Common myeloid progenitor, CD34-positive (primary cell): Measurements from ENCODE around the gene ACOT7.
"Not testable (repeated sequence)": the region's sequence is repeated elsewhere in the genome, so short reads cannot be mapped to it uniquely, and the experiment has no call there.

Experiments
- CTCF ChIA-PET: fragments of 350-600 bp; sonication (Branson Sonifier 250); formaldehyde crosslinking; loops from one replicate; lab custom pipeline; 2021; ENCODE audit warnings: antibody characterized with exemption; lab: Charles Lee
- POLR2A ChIA-PET: fragments of 350-600 bp; sonication (Branson Sonifier 250); formaldehyde crosslinking; loops from one replicate; lab custom pipeline; 2021; ENCODE audit warnings: antibody characterized with exemption; lab: Charles Lee
- DNase-seq, 3 donors: peaks; one replicate each; pipeline versions ENCODE4 v3.0.0 to v3.0.0-alpha.2; 2013
- H3K27ac ChIP-seq, 2 experiments: 1 replicate in 1 of 2; 2 replicates in 1 of 2; pipeline ENCODE4 v1.7.0; 2013; ENCODE audit warnings: inconsistent platforms in 2 of 2, low read length in 2 of 2, mild to moderate bottlenecking in 2 of 2, low read depth in 1 of 2, moderate library complexity in 1 of 2; ENCODE audit not compliant: severe bottlenecking in 2 of 2, insufficient read depth in 1 of 2, poor library complexity in 1 of 2
- H3K27me3 ChIP-seq, 5 experiments: replicated peaks in 2 of 5; 1 replicate in 3 of 5; 2 replicates in 2 of 5; pipeline versions ENCODE4 v1.6.1 to v1.7.0; 2013; ENCODE audit warnings: low read length in 4 of 5, mild to moderate bottlenecking in 2 of 5, moderate library complexity in 2 of 5, inconsistent platforms in 1 of 5; ENCODE audit not compliant: insufficient read depth in 5 of 5, control insufficient read depth in 4 of 5
- H3K36me3 ChIP-seq, 4 experiments: 1 replicate in 2 of 4; 2 replicates in 2 of 4; pipeline versions ENCODE4 v1.6.1 to v1.7.0; 2013; ENCODE audit warnings: low read length in 3 of 4, control low read depth in 1 of 4, mild to moderate bottlenecking in 1 of 4; ENCODE audit not compliant: control insufficient read depth in 4 of 4, insufficient read depth in 4 of 4
- H3K4me1 ChIP-seq, 4 experiments: 1 replicate in 3 of 4; 2 replicates in 1 of 4; pipeline versions ENCODE4 v1.6.1 to v1.7.1; 2013; ENCODE audit warnings: low read length in 3 of 4, mild to moderate bottlenecking in 3 of 4, control low read depth in 1 of 4, inconsistent platforms in 1 of 4, moderate library complexity in 1 of 4; ENCODE audit not compliant: control insufficient read depth in 4 of 4, insufficient read depth in 4 of 4; ENCODE audit errors: control extremely low read depth in 1 of 4
- H3K4me3 ChIP-seq, 7 experiments: 1 replicate in 4 of 7; 2 replicates in 3 of 7; pipeline versions ENCODE4 v1.5.1 to v1.7.0; 2013; ENCODE audit warnings: mild to moderate bottlenecking in 7 of 7, low read length in 6 of 7, moderate library complexity in 6 of 7, inconsistent platforms in 2 of 7, low read depth in 2 of 7, control low read depth in 1 of 7; ENCODE audit not compliant: insufficient read depth in 4 of 7, control insufficient read depth in 1 of 7; ENCODE audit errors: extremely low read depth in 1 of 7
- H3K9me3 ChIP-seq, 5 experiments: 1 replicate in 4 of 5; 2 replicates in 1 of 5; pipeline versions ENCODE4 v1.6.1 to v1.7.1; 2013; ENCODE audit warnings: low read length in 4 of 5, mild to moderate bottlenecking in 2 of 5, inconsistent platforms in 1 of 5, low read depth in 1 of 5, moderate library complexity in 1 of 5; ENCODE audit not compliant: control insufficient read depth in 4 of 5, insufficient read depth in 2 of 5; ENCODE audit errors: control extremely low read depth in 1 of 5
- WGBS: methylation state at CpG from one replicate; pipeline ENCODE4 v1.1.5; 2013; ENCODE audit not compliant: insufficient coverage; 5-methylcytosine and 5-hydroxymethylcytosine counted together

The ACOT7 gene

GRCh38 chr1:6225651-6226050 lies 167.9 kb downstream of the ACOT7 start:
- H3K4me3 ChIP-seq: no peak overlapping the region
- H3K4me1 ChIP-seq: no peaks in the 10 kb centered on the region
- no peaks in the 10 kb centered on the region for H3K9me3 ChIP-seq
- H3K36me3 ChIP-seq: peaks cover 2 to 68% (median 47%) of the 10 kb centered on the region in 4 experiments
- POLR2A ChIA-PET: interaction anchor here (0.7 kb wide), 1 partner anchor 49 kb away, joined by 3 read pairs; no protein-coding TSS in a partner anchor
- CTCF ChIA-PET: no interaction called here
- no peak for DNase-seq
- no peak overlapping the region for H3K27ac ChIP-seq
- H3K27me3 ChIP-seq: no peaks in the 10 kb centered on the region
- 95% methylated on average over 7 of the region's 8 CpGs for WGBS

DNA sequence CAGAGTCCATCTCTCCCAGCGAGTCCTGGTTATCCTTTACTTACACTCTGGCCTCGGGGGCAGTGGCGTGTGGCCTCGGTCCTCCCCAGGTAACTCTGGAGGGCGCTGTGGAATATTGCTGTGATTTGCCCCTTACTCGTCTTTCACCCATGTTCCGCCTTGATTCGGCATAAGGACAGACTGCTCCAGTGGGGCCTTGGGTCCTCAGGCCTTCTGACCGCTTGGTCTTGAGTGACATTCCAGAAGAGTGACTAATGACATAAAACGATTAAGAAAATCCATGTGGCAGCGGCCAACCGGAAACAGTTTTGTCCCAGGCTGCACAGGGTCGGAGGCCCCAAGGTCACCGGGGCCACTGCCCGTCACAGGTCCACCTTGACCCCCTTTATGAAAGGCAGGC lies 168.8 kb downstream of the ACOT7 start:
- CTCF ChIA-PET: interaction anchor here (1.0 kb wide), 1 partner anchor 13 kb away, joined by 4 read pairs; no protein-coding TSS in a partner anchor

GRCh38 chr1:6223617-6224016 lies 169.9 kb downstream of the ACOT7 start:
- POLR2A ChIA-PET: no interaction called here
- Histone ChIP-seq H3K27ac (no peak overlapping the region), H3K36me3 (peaks cover 2 to 59% (median 40%) of the 10 kb centered on the region in 4 experiments), H3K9me3 (no peaks in the 10 kb centered on the region), H3K4me1 (no peaks in the 10 kb centered on the region), H3K4me3 (no peak overlapping the region), H3K27me3 (no peaks in the 10 kb centered on the region)
- 100% methylated on average over 4 of the region's 13 CpGs for WGBS
- CTCF ChIA-PET: interaction anchor here (1.0 kb wide), 1 partner anchor 15 kb away, joined by 4 read pairs; no protein-coding TSS in a partner anchor
- no peak for DNase-seq

More for the DNA sequence above, 168.8 kb downstream of the ACOT7 start:
- DNase-seq: no peak
- Histone ChIP-seq H3K36me3 (peaks cover 2 to 67% (median 42%) of the 10 kb centered on the region in 4 experiments), H3K27me3 (no peaks in the 10 kb centered on the region), H3K27ac (no peak overlapping the region), H3K9me3 (no peaks in the 10 kb centered on the region), H3K4me1 (no peaks in the 10 kb centered on the region), H3K4me3 (no peak overlapping the region)
- 97% methylated on average over 12 of the region's 15 CpGs for WGBS
- POLR2A ChIA-PET: interaction anchor here (0.6 kb wide), 1 partner anchor 9 kb away, joined by 3 read pairs; no protein-coding TSS in a partner anchor

DNA sequence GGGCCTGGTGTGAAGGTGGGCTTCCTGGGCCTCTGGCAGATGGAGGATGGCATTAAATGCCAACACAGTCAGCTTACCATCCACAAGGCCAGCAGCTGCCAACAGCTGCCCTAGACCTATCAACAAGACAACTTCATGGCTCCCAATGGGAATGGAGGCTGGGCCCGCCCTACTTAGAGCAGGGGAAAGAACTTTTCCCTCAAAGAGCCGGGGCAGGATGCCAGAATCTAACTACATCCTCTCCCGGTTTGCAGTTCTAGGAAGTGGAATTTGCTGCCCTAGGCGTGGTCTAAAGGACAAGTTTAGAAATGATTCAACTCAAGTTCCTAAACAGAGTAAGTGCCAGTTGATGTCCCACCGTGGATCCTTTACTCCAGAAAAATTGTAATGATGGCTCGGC lies 170.9 kb downstream of the ACOT7 start:
- Histone ChIP-seq H3K27me3 (no peaks in the 10 kb centered on the region), H3K4me3 (no peak overlapping the region), H3K27ac (no peak overlapping the region), H3K36me3 (peaks cover 2 to 57% (median 36%) of the 10 kb centered on the region in 4 experiments), H3K9me3 (no peaks in the 10 kb centered on the region), H3K4me1 (no peaks in the 10 kb centered on the region)
- WGBS: 95% methylated on average over 6 of the region's 6 CpGs
- no peak for DNase-seq
- ChIA-PET POLR2A (no interaction called here), CTCF (no interaction called here)

DNA sequence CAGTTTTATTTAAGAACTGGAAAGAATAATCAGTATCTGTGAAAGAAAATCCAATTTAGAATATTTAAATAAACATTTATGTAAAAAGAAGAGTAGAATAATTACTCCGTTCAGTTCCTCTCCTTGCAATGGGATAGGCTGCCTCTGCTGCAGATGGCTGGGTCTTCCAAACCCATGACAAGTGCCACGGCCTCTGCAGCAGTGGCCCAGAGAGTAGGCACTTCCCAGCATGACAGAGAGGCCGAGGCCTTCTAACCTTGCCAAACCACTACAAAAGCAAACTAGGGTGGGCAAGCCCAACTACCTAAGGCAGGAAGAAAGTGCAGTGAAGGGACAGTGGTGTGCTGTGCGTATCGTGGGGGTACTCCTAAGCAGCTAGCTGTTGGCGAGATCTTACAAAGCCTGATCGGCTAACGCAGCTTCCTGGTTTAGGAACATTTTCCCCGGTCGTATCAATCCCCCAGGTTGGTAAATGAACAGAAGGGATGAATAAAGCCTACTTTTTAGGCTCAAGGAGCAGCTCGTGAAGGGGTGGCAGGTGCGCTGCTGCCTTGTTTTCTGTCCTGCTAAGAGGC lies 172.3 kb downstream of the ACOT7 start:
- POLR2A ChIA-PET: interaction anchor here (0.7 kb wide), 1 partner anchor 136 kb away, joined by 3 read pairs; no protein-coding TSS in a partner anchor
- CTCF ChIA-PET: interaction anchor here (0.9 to 1.2 kb wide), 2 partner anchors 17 to 166 kb away, joined by 3 to 4 read pairs; no protein-coding TSS in a partner anchor
- 97% methylated on average over 12 of the region's 12 CpGs for WGBS

DNA sequence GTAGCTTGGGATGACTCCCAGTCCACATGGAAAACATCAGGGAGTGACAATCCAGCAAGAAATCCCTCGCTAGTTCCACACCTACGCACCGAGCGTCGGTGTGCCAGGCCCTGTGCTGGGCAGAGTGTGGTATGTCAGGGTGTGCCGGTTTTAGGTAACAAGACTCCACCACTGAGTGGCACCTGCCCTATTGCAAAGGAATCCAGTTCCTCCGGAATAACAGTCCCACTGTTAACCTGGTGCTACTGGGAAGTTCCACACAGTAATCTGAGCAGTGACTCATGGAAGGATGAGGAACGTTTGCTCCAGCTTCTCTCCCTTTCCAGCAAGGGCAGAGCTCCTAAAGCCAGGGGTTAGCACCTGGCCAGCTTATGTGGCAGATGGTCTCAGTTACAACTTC lies 173.3 kb downstream of the ACOT7 start:
- H3K36me3 ChIP-seq: peaks cover 2 to 37% (median 22%) of the 10 kb centered on the region in 4 experiments
- ChIA-PET CTCF (interaction anchor here (1.2 kb wide), 1 partner anchor 15 kb away, joined by 4 read pairs; no protein-coding TSS in a partner anchor), POLR2A (no interaction called here)
- no peaks in the 10 kb centered on the region for H3K9me3 ChIP-seq
- no peak overlapping the region for H3K4me3 ChIP-seq
- no peaks in the 10 kb centered on the region for H3K27me3 ChIP-seq
- no peak overlapping the region for H3K27ac ChIP-seq
- DNase-seq: no peak
- H3K4me1 ChIP-seq: no peaks in the 10 kb centered on the region
- 97% methylated on average over 8 of the region's 8 CpGs for WGBS

More for the DNA sequence above, 172.3 kb downstream of the ACOT7 start:
- Histone ChIP-seq H3K4me3 (no peak overlapping the region), H3K36me3 (peaks cover 2 to 46% (median 28%) of the 10 kb centered on the region in 4 experiments), H3K27ac (no peak overlapping the region), H3K27me3 (no peaks in the 10 kb centered on the region), H3K9me3 (no peaks in the 10 kb centered on the region), H3K4me1 (no peaks in the 10 kb centered on the region)
- DNase-seq: no peak

DNA sequence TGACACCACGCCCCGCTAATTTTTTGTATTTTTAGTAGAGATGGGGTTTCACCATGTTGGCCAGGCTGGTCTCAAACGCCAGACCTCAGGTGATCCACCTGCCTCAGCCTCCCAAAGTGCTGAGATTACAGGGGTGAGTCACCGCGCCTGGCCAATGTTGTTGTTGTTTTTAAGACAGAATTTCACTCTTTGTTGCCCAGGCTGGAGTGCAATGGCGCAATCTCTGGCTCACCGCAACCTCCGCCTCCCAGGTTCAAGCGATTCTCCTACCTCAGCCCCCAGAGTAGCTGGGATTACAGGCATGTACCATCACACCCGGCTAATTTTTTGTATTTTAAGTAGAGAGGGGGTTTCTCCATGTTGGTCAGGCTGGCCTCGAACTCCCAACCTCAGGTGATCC lies 173.9 kb downstream of the ACOT7 start:
- H3K27ac ChIP-seq, CTCF ChIA-PET, DNase-seq, POLR2A ChIA-PET, H3K4me3 ChIP-seq, H3K9me3 ChIP-seq, H3K27me3 ChIP-seq, H3K4me1 ChIP-seq: not testable (repeated sequence)
- peaks cover 2 to 31% (median 16%) of the 10 kb centered on the region in 4 experiments for H3K36me3 ChIP-seq
- WGBS: 91% methylated on average over 8 of the region's 11 CpGs
